HCT116 (cell line): Measurements from ENCODE around the gene CPNE2. TPM values are rescaled to one million over a fixed set of nuclear protein-coding genes. Genes with fewer than 3 reads are reported as not detected.

Source experiments
- ATAC-seq: fragments of 200-7000 bp; cut with Tn5 transposase; 2 replicates; pipeline ENCODE4 v1.9.1; 2020; ENCODE audit warnings: mild to moderate bottlenecking, moderate library complexity
- BruUV-seq: library from RNA; stranded (reverse); fragments of 400-500 nt; replicated peaks from 2 replicates; lab custom pipeline; 2021; lab: Mats Ljungman, UMichigan
- CTCF ChIA-PET: fragments of 300-600 bp; sonication (Branson Sonifier 250); formaldehyde crosslinking; loops from one replicate; lab custom pipeline; 2021; ENCODE audit warnings: antibody characterized with exemption; lab: Charles Lee
- POLR2A ChIA-PET: fragments of 300-600, 350-600 bp; sonication (Branson Sonifier 250); formaldehyde crosslinking; loops from one replicate; lab custom pipeline; 2021; ENCODE audit warnings: antibody characterized with exemption; lab: Charles Lee
- RAD21 ChIA-PET, 2 experiments: fragments of 300-600 bp; sonication (Branson Sonifier 250); formaldehyde crosslinking; loops; one replicate each; lab custom pipeline; 2023; ENCODE audit warnings: low total read pairs in 2 of 2; ENCODE audit not compliant: uncharacterized antibody in 2 of 2, unreplicated experiment in 2 of 2, low non-redundant PET in 1 of 2; lab: Charles Lee
- DNase-seq: peaks from one replicate; pipeline ENCODE4 v3.0.0-alpha.2; 2010; ENCODE audit warnings: low read depth, low spot score
- H2AFZ ChIP-seq: fragments of 200-600 bp; shearing (Covaris generic), sonication (generic); 2 replicates; pipeline ENCODE4 v1.6.1; 2017; ENCODE audit warnings: low read depth, mixed run types, mixed read lengths, antibody characterized with exemption, low read length; ENCODE audit not compliant: poor library complexity, severe bottlenecking
- H3K27ac ChIP-seq: 2 replicates; pipeline ENCODE4 v1.5.1; 2012; ENCODE audit warnings: low read depth, low read length
- H3K27me3 ChIP-seq: fragments of 200-600 bp; sonication (generic); 2 replicates; pipeline ENCODE4 v1.6.1; 2016; ENCODE audit warnings: mixed run types, low read length, mixed read lengths; ENCODE audit not compliant: insufficient read depth
- H3K36me3 ChIP-seq, 2 experiments: fragments of 200-500 bp in 1 of 2; fragments of 200-600 bp in 1 of 2; sonication (Bioruptor generic) in 1 of 2; sonication (generic) in 1 of 2; 2 replicates each; pipeline versions ENCODE4 v1.5.1 to v1.6.1; 2014 to 2016; ENCODE audit warnings: low read length in 2 of 2, inconsistent platforms in 1 of 2, mixed read lengths in 1 of 2, mixed run types in 1 of 2; ENCODE audit not compliant: insufficient read depth in 2 of 2, control insufficient read depth in 1 of 2
- H3K4me1 ChIP-seq, 2 experiments: fragments of 200-600 bp in 1 of 2; sonication (generic) in 1 of 2; 2 replicates each; pipeline versions ENCODE4 v1.5.1 to v1.6.1; 2012 to 2017; ENCODE audit warnings: low read length in 2 of 2, inconsistent platforms in 1 of 2, mild to moderate bottlenecking in 1 of 2, mixed read lengths in 1 of 2, mixed run types in 1 of 2, moderate library complexity in 1 of 2; ENCODE audit not compliant: insufficient read depth in 2 of 2, control insufficient read depth in 1 of 2
- H3K4me2 ChIP-seq: fragments of 200-600 bp; sonication (generic); 2 replicates; pipeline ENCODE4 v1.6.1; 2017; ENCODE audit warnings: mixed run types, low read length, mixed read lengths
- H3K4me3 ChIP-seq, 2 experiments: fragments of 200-600 bp in 1 of 2; sonication (generic) in 1 of 2; replicated peaks in 1 of 2; 2 replicates each; pipeline ENCODE4 v1.5.1; 2011 to 2016; ENCODE audit warnings: low read length in 2 of 2, control low read depth in 1 of 2, low read depth in 1 of 2, mild to moderate bottlenecking in 1 of 2, mixed read lengths in 1 of 2, mixed run types in 1 of 2
- H3K79me2 ChIP-seq: fragments of 200-600 bp; sonication (generic); 2 replicates; pipeline ENCODE4 v1.6.1; 2017; ENCODE audit warnings: mild to moderate bottlenecking, mixed run types, low read length, moderate library complexity, mixed read lengths; ENCODE audit not compliant: insufficient read depth
- H3K9ac ChIP-seq: fragments of 200-600 bp; sonication (generic); 2 replicates; pipeline ENCODE4 v1.6.1; 2016; ENCODE audit warnings: low read length, mixed read lengths
- H3K9me2 ChIP-seq: fragments of 200-600 bp; sonication (generic), shearing (Covaris generic); 2 replicates; pipeline ENCODE4 v1.6.1; 2017; ENCODE audit warnings: mixed run types, mild to moderate bottlenecking, moderate library complexity; ENCODE audit not compliant: insufficient read depth
- H3K9me3 ChIP-seq, 2 experiments: fragments of 200-500 bp in 1 of 2; fragments of 200-600 bp in 1 of 2; sonication (Bioruptor generic) in 1 of 2; sonication (generic) in 1 of 2; 2 replicates each; pipeline ENCODE4 v1.6.1; 2014 to 2017; ENCODE audit warnings: low read length in 2 of 2, mixed read lengths in 2 of 2, inconsistent platforms in 1 of 2, low read depth in 1 of 2, mild to moderate bottlenecking in 1 of 2, mixed run types in 1 of 2, moderate library complexity in 1 of 2; ENCODE audit not compliant: control insufficient read depth in 1 of 2, insufficient read depth in 1 of 2
- H4K20me1 ChIP-seq: fragments of 200-600 bp; sonication (generic), shearing (Covaris generic); 2 replicates; pipeline ENCODE4 v1.6.1; 2017; ENCODE audit warnings: mixed run types, mild to moderate bottlenecking, moderate library complexity; ENCODE audit not compliant: insufficient read depth
- CEBPB ChIP-seq: IDR thresholded peaks from 2 replicates; pipeline ENCODE4 v1.6.1; 2012; ENCODE audit warnings: low read depth
- CTCF ChIP-seq, 3 experiments: fragments of 200-600 bp in 1 of 3; sonication (generic) in 1 of 3; IDR thresholded peaks in 2 of 3; conservative IDR thresholded peaks in 1 of 3; 2 replicates each; pipeline ENCODE4 v1.5.1; 2012 to 2017; ENCODE audit warnings: low read depth in 2 of 3, low read length in 2 of 3, antibody characterized with exemption in 1 of 3, borderline replicate concordance in 1 of 3, control low read depth in 1 of 3, mild to moderate bottlenecking in 1 of 3, mixed read lengths in 1 of 3, mixed run types in 1 of 3, moderate library complexity in 1 of 3; ENCODE audit not compliant: insufficient read depth in 1 of 3
- JUND ChIP-seq: IDR thresholded peaks from 2 replicates; pipeline ENCODE4 v1.6.1; 2012
- REST ChIP-seq: IDR thresholded peaks from 2 replicates; pipeline ENCODE4 v1.6.1; 2012; ENCODE audit warnings: low read depth
- SIN3A ChIP-seq: IDR thresholded peaks from 2 replicates; pipeline ENCODE4 v1.6.1; 2012; ENCODE audit warnings: low read depth
- SRF ChIP-seq: IDR thresholded peaks from 2 replicates; pipeline ENCODE4 v1.6.1; 2012; ENCODE audit warnings: low read depth
- ZBTB33 ChIP-seq: IDR thresholded peaks from 2 replicates; pipeline ENCODE4 v1.6.1; 2011; ENCODE audit warnings: mild to moderate bottlenecking, low read length, moderate library complexity; ENCODE audit not compliant: insufficient replicate concordance; ENCODE audit errors: extremely low read depth
- ZFX ChIP-seq: fragments of 450-650 bp; IDR thresholded peaks from 2 replicates; pipeline ENCODE4 v1.6.1; 2017
- intact Hi-C: fragments of 100-400 bp; cut with micrococcal nuclease; formaldehyde crosslinking; loops from 2 replicates; pipeline ENCODE4 v1.10.0; 2022
- total RNA-seq: library from RNA; stranded (reverse); gene quantifications from one replicate; pipeline ENCODE4 v1.2.1, GENCODE V29; 2021; ENCODE audit not compliant: unreplicated experiment

CPNE2 gene
- total RNA-seq, 1 experiment from 2014 or later, result 31.2 TPM

GRCh38 chr16:57054771-57055170 lies 37.6 kb upstream of the CPNE2 start:
- Histone ChIP-seq H3K79me2 (no peaks in the 10 kb centered on the region), H3K9ac (no peak overlapping the region), H3K27ac (no peak overlapping the region), H3K27me3 (no peaks in the 10 kb centered on the region), H2AFZ (no peak overlapping the region), H3K36me3 (no peaks in the 10 kb centered on the region), H3K4me1 (peaks cover 0 to 9% of the 10 kb centered on the region in 2 experiments; a peak in 2 of 4 replicates), H3K9me2 (no peaks in the 10 kb centered on the region), H3K4me3 (no peak overlapping the region)
- ATAC-seq (no peak), DNase-seq (no peak)
- CTCF ChIA-PET, result no interaction called here
- RAD21 ChIA-PET, result no interaction called here
- POLR2A ChIA-PET, result no interaction called here
- no TSS peak for BruUV-seq
- intact Hi-C loops, result no loop called here
- TF ChIP-seq SIN3A, result no peak
- TF ChIP-seq CEBPB, result no peak
- no peak for TF ChIP-seq SRF
- TF ChIP-seq REST, result no peak
- TF ChIP-seq, all 23 proteins: peak for 0
- Histone ChIP-seq H3K4me2 (no peak overlapping the region), H4K20me1 (no peaks in the 10 kb centered on the region), H3K9me3 (no peaks in the 10 kb centered on the region)

DNA sequence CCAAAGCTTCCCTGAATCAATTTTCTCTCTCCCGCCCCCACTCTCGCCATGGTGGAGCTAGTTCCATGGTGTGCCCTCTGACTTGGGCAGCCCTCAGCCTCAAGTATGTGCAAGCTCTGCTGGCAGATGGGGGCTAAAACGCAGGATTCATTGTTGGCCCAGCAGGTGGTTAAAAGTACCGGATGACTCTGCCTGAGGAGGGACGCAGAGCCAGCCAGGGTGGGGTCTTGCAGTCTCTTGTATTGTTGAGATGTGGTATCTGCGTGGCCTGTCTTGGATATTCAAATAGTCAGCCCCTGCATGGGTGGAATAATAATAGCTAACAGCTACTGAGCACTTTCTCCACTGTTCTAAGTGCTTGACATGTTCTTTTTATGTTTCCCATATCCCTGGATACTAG lies 36.7 kb upstream of the CPNE2 start:
- Histone ChIP-seq H3K4me2 (no peak overlapping the region), H3K36me3 (no peaks in the 10 kb centered on the region), H3K27ac (no peak overlapping the region), H4K20me1 (no peaks in the 10 kb centered on the region), H3K4me3 (no peak overlapping the region), H3K9ac (no peak overlapping the region), H2AFZ (no peak overlapping the region), H3K79me2 (no peaks in the 10 kb centered on the region), H3K9me2 (no peaks in the 10 kb centered on the region), H3K27me3 (no peaks in the 10 kb centered on the region), H3K4me1 (peaks cover 0 to 10% of the 10 kb centered on the region in 2 experiments; a peak in 3 of 4 replicates), H3K9me3 (no peaks in the 10 kb centered on the region)
- intact Hi-C loops, result no loop called here
- ATAC-seq (no peak), DNase-seq (no peak)
- POLR2A ChIA-PET, result no interaction called here
- BruUV-seq, result no TSS peak
- CTCF ChIA-PET, result no interaction called here
- RAD21 ChIA-PET, result no interaction called here
- TF ChIP-seq SRF, result no peak
- no peak for TF ChIP-seq JUND
- TF ChIP-seq ZBTB33, result no peak
- no peak for TF ChIP-seq REST
- no peak for TF ChIP-seq ZFX
- TF ChIP-seq CTCF (IDR thresholded peaks at IDR 0.05 in 2 of 3, conservative IDR thresholded peaks at IDR 0.05 in 1 of 3; ENCODE audit: borderline replicate concordance in 1 of 3, insufficient read depth in 1 of 3, low read depth in 2 of 3, low read length in 2 of 3), result no peak
